ENCODE results near the gene NLRP9.
A peak's percentile ranks its signal among the peaks of the same experiment; 100 is the strongest.

NLRP9 gene

DNA sequence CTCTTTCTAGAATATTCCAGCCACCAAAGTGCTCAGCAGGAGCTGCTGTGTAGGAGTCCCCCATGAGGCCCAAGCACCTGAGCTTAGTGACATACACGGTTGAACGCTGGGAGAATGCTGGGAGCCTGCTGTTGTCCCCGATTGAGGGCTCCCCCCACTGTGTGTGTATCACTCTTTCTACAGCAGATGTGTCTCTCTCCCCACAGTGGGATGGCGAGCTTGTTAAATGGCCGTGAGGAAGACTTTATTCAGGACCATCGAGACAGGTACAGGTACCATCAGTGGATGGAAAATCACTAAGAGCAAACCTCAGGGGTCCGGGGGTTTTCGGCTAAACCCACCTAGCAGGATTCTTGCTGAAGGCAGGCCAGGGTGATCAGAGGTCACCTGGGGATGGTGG is 40.5 kb downstream of the NLRP9 start:
- Mint-ChIP-seq H3K4me3 (no peak overlapping the region), H3K27me3 (ENCODE audit: low read depth) (no peaks in the 10 kb centered on the region), H3K4me1 (no peaks in the 10 kb centered on the region), H3K36me3 (ENCODE audit: low read depth) (peaks cover 61% of the 10 kb centered on the region), H3K9me3 (no peaks in the 10 kb centered on the region), H3K27ac (peak overlapping the region in 1 of 3 experiments; percentile 11)
- TF ChIP-seq, protein P1, sequence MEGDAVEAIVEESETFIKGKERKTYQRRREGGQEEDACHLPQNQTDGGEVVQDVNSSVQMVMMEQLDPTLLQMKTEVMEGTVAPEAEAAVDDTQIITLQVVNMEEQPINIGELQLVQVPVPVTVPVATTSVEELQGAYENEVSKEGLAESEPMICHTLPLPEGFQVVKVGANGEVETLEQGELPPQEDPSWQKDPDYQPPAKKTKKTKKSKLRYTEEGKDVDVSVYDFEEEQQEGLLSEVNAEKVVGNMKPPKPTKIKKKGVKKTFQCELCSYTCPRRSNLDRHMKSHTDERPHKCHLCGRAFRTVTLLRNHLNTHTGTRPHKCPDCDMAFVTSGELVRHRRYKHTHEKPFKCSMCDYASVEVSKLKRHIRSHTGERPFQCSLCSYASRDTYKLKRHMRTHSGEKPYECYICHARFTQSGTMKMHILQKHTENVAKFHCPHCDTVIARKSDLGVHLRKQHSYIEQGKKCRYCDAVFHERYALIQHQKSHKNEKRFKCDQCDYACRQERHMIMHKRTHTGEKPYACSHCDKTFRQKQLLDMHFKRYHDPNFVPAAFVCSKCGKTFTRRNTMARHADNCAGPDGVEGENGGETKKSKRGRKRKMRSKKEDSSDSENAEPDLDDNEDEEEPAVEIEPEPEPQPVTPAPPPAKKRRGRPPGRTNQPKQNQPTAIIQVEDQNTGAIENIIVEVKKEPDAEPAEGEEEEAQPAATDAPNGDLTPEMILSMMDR (IDR thresholded peaks at IDR 0.05; ENCODE audit: unreplicated experiment in 3 of 3): no peak

DNA sequence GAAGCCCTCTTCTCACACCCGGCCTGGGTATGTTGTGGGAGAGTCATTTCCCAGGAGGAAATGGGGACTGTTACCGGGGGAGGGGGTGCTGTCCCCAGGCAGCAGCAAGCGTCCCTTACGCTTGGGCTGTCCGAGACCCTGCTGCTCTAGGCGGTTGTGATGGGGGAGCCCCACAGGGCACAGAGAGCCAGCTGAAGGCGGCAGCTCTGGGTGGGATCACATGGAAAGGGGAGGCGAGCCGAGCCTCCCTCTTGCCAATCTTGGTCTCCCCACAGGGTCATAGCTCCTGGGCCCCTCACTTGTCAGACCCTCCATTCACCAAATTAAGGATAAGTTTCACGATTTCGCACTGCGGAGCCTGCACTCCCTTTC is 41.1 kb downstream of the NLRP9 start:
- Mint-ChIP-seq H3K9me3 (no peaks in the 10 kb centered on the region), H3K36me3 (ENCODE audit: low read depth) (peaks cover 56% of the 10 kb centered on the region), H3K4me1 (no peaks in the 10 kb centered on the region), H3K27me3 (ENCODE audit: low read depth) (no peaks in the 10 kb centered on the region), H3K27ac (peak overlapping the region in 1 of 3 experiments; percentile 11), H3K4me3 (no peak overlapping the region)
- TF ChIP-seq, protein P1 (IDR thresholded peaks at IDR 0.05; ENCODE audit: unreplicated experiment in 3 of 3): no peak

DNA sequence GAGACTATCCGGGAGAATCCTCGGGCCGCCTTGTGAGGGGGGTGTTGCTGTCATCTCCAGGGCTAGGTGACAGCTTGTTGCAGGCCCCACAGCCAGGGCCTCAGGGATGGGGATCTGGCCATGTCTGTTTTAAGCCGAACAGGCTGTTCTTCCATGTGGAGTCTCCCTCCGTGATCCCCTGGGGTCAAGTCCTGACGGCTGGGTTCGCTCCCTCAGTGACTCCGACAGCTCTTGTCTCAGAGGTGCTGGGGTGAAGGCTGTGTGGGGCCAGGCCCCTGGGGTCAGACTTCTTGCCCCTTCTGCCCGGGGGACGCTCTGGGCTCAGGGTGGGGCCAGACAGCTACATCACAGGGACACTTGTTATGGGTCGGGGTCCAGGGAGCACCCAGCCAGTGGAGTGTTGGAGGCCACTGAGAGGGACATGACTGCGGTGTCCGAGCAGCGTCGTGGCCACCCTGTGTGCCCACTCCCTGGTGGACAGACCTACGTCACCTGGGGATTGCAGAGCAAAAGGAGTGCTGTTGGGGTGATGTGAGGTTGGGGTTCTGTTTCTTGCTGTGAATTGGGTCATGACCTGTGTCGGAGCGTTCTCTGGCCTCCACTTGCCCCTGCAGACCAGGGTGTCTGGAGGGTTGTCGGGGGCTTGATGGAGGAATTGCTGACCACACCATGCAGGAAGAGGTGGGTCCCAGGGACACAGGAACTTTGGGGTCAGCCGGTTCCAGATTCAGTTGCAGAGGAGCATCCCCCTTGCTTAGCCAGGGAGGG is 41.7 kb downstream of the NLRP9 start:
- Mint-ChIP-seq H3K4me1 (no peaks in the 10 kb centered on the region), H3K9me3 (no peaks in the 10 kb centered on the region), H3K27me3 (ENCODE audit: low read depth) (no peaks in the 10 kb centered on the region), H3K36me3 (ENCODE audit: low read depth) (peaks cover 53% of the 10 kb centered on the region), H3K4me3 (no peak overlapping the region), H3K27ac (no peak overlapping the region)
- TF ChIP-seq, protein P1 (IDR thresholded peaks at IDR 0.05; ENCODE audit: unreplicated experiment in 3 of 3): no peak

DNA sequence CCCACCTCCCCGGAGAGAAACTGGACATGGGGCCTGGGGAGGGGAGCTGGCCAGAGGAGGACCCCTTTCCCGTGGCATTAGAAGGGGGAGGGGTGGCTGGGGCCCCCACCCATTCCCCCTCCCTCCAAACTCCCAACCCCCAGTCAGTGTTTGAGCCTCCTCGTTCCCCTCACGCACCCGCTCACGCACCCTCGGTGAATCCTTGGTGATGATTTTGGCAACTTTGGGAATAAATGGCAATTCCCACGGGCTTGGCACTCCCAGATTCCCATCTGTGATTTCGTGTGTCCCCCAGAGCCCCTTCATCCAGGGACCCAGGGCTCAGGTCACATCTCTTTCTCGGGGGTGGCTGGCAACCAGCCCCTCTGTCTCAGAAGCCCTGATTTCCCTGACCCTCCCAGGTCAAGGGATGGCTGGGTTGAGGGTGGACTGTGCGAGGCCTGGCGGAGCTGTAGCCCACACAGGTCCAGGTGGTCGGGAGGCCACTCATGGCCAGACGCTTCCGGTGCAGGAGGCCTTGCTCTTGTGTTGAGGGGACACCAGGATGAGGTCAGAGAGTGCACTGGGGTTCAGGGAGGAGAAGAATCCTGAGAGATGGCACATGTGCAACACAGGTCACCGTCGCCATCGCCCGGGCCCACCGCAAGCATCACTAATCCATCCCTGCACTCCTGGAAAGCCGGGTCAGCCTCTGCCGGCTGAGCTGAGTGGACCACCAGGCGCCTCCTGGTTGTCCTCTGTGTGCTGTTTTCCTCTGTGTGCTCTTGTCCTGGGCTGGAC is 42.5 kb downstream of the NLRP9 start:
- H3K9me3 Mint-ChIP-seq: no peaks in the 10 kb centered on the region
- H3K36me3 Mint-ChIP-seq (ENCODE audit: low read depth): peaks cover 50% of the 10 kb centered on the region
- H3K4me3 Mint-ChIP-seq: no peak overlapping the region
- H3K4me1 Mint-ChIP-seq: no peaks in the 10 kb centered on the region
- TF ChIP-seq, protein P1 (IDR thresholded peaks at IDR 0.05; ENCODE audit: unreplicated experiment in 3 of 3): no peak
- no peaks in the 10 kb centered on the region for H3K27me3 Mint-ChIP-seq (ENCODE audit: low read depth)
- no peak overlapping the region for H3K27ac Mint-ChIP-seq

DNA sequence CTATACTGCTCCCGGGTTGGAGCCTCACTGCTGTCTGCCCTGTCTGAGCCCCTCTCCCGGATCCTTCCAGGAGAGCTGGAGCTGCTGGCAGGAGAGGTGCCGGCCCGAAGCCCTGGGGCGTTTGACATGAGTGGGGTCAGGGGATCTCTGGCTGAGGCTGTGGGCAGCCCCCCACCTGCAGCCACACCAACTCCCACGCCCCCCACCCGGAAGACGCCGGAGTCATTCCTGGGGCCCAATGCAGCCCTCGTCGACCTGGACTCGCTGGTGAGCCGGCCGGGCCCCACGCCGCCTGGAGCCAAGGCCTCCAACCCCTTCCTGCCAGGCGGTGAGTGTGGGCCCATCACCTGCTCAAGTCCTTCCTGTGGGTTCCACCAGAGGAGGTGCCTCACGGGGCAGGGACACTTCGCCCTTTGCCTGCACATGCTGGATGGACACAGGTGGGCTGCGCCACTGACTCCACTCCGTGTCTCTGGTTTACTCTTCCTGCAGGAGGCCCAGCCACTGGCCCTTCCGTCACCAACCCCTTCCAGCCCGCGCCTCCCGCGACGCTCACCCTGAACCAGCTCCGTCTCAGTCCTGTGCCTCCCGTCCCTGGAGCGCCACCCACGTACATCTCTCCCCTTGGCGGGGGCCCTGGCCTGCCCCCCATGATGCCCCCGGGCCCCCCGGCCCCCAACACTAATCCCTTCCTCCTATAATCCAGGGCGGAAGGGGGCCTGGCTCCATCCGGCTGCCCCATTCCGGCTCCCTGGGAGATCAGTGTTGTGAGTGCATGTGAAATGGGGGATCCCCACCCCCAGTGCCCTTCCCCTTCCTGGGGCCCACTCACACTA is 43.3 kb downstream of the NLRP9 start:
- H3K36me3 Mint-ChIP-seq (ENCODE audit: low read depth): peaks cover 50% of the 10 kb centered on the region
- no peaks in the 10 kb centered on the region for H3K4me1 Mint-ChIP-seq

More for the DNA sequence above, 43.3 kb downstream of the NLRP9 start:
- Mint-ChIP-seq H3K27me3 (ENCODE audit: low read depth) (no peaks in the 10 kb centered on the region), H3K9me3 (no peaks in the 10 kb centered on the region), H3K4me3 (no peak overlapping the region), H3K27ac (no peak overlapping the region)
- TF ChIP-seq, protein P1 (IDR thresholded peaks at IDR 0.05; ENCODE audit: unreplicated experiment in 3 of 3): no peak
